K562 (cell line): ENCODE measurements around the gene TMEM120A. TPM values are rescaled to one million over a fixed set of nuclear protein-coding genes. Genes with fewer than 3 reads are reported as not detected.

Experiments
- ASH1L ChIP-seq: fragments of 450-650 bp; IDR thresholded peaks from 2 replicates; pipeline ENCODE4 v1.6.1; 2018; ENCODE audit warnings: borderline replicate concordance, mild to moderate bottlenecking, low read depth; ENCODE audit not compliant: partially characterized antibody
- BHLHE40 ChIP-seq: IDR thresholded peaks from 2 replicates; pipeline ENCODE4 v1.6.1; 2011; ENCODE audit warnings: low read length, improper control_type of control experiment
- CHAMP1 ChIP-seq: fragments of 450-650 bp; IDR thresholded peaks from 2 replicates; pipeline ENCODE4 v1.6.1; 2016; ENCODE audit warnings: mild to moderate bottlenecking
- ETV1 ChIP-seq: fragments of 450-650 bp; conservative IDR thresholded peaks from 2 replicates; pipeline ENCODE4 v1.6.1; 2016; ENCODE audit warnings: missing genetic modification characterization, control low read depth, low read depth, missing compliant biosample characterization
- GMEB1 ChIP-seq: fragments of 250-450 bp; sonication (Bioruptor Pico); IDR thresholded peaks from 2 replicates; pipeline ENCODE4 v1.4.0; 2020; ENCODE audit warnings: mild to moderate bottlenecking
- HNRNPH1 ChIP-seq: fragments of 200-400 bp; formaldehyde crosslinking; optimal IDR thresholded peaks from 2 replicates; pipeline ENCODE3; 2017; ENCODE audit warnings: low read depth, mild to moderate bottlenecking, low read length, moderate library complexity
- KDM4B ChIP-seq, 2 experiments: fragments of 450-650 bp in 1 of 2; sonication (generic) in 1 of 2; IDR thresholded peaks; 2 replicates each; pipeline ENCODE4 v1.6.1; 2016 to 2017; ENCODE audit warnings: borderline replicate concordance in 2 of 2, antibody characterized with exemption in 1 of 2, low read depth in 1 of 2, mild to moderate bottlenecking in 1 of 2
- KLF16 ChIP-seq: IDR thresholded peaks from 2 replicates; pipeline ENCODE4 v1.6.1; 2016; ENCODE audit warnings: antibody characterized with exemption
- NFYB ChIP-seq: IDR thresholded peaks from 2 replicates; pipeline ENCODE4 v1.6.1; 2011; ENCODE audit warnings: mild to moderate bottlenecking, moderate library complexity; ENCODE audit not compliant: insufficient read length; ENCODE audit errors: extremely low read depth
- POLR2G ChIP-seq: fragments of 200-400 bp; formaldehyde crosslinking; IDR thresholded peaks from 2 replicates; pipeline ENCODE4 v1.6.1; 2017; ENCODE audit warnings: low read depth, mild to moderate bottlenecking, antibody characterized with exemption, low read length, moderate library complexity
- PURB ChIP-seq: sonication (generic); formaldehyde crosslinking; IDR thresholded peaks from 2 replicates; pipeline ENCODE4 v1.9.0; 2021; ENCODE audit warnings: low read depth, mild to moderate bottlenecking, missing genetic modification reagents
- RBBP5 ChIP-seq: fragments of 200-600 bp; sonication (generic); IDR thresholded peaks from 2 replicates; pipeline ENCODE4 v1.6.1; 2012; ENCODE audit warnings: borderline replicate concordance, mild to moderate bottlenecking, low read length, control low read depth, inconsistent platforms; ENCODE audit not compliant: insufficient read depth, poor library complexity, severe bottlenecking
- RFX1 ChIP-seq: fragments of 450-650 bp; IDR thresholded peaks from 2 replicates; pipeline ENCODE4 v1.6.1; 2016; ENCODE audit warnings: mild to moderate bottlenecking, moderate library complexity
- RFX5 ChIP-seq: IDR thresholded peaks from 2 replicates; pipeline ENCODE4 v1.6.1; 2011; ENCODE audit warnings: low read depth, mild to moderate bottlenecking, improper control_type of control experiment, low read length
- SMAD2 ChIP-seq: fragments of 150-350 bp; IDR thresholded peaks from 2 replicates; pipeline ENCODE4 v1.6.1; 2014; ENCODE audit warnings: low read depth, mild to moderate bottlenecking, low read length
- SMARCA4 ChIP-seq: fragments of 450-650 bp; IDR thresholded peaks from 2 replicates; pipeline ENCODE4 v1.6.1; 2016
- SUPT5H ChIP-seq: fragments of 450-650 bp; IDR thresholded peaks from 2 replicates; pipeline ENCODE4 v1.6.1; 2016
- TAF15 ChIP-seq: fragments of 200-400 bp; formaldehyde crosslinking; IDR thresholded peaks from 2 replicates; pipeline ENCODE4 v1.6.1; 2017; ENCODE audit warnings: mild to moderate bottlenecking, low read depth, low read length, moderate library complexity
- ZBTB2 ChIP-seq: fragments of 450-650 bp; IDR thresholded peaks from 2 replicates; pipeline ENCODE4 v1.6.1; 2016; ENCODE audit warnings: antibody characterized with exemption
- ZKSCAN1 ChIP-seq: fragments of 150-350 bp; IDR thresholded peaks from 2 replicates; pipeline ENCODE4 v1.6.1; 2016; ENCODE audit warnings: low read depth, low read length
- ZNF12 ChIP-seq: sonication (generic); formaldehyde crosslinking; IDR thresholded peaks from 2 replicates; pipeline ENCODE4 v1.4.0; 2020; ENCODE audit warnings: mild to moderate bottlenecking, missing genetic modification reagents
- polyA plus RNA-seq, 8 experiments: library from polyadenylated mRNA; depleted of rRNA in 4 of 8; stranded (reverse) in 5 of 8; unstranded in 3 of 8; fragments of >200 nt; fragmentation: Nextera tagmentation in 2 of 8; fragmentation: Illumina TruSeq in 1 of 8; extraction: Ambion mirVana in 2 of 8; extraction: Trizol in 1 of 8; gene quantifications; 2 replicates each; pipeline versions ENCODE4 v1.2.1 to v1.2.3, GENCODE V29; 2011 to 2014; ENCODE audit warnings: inconsistent platforms in 1 of 8, missing spikeins in 1 of 8
- total RNA-seq, 7 experiments: library from RNA; depleted of rRNA in 6 of 7; stranded (reverse); fragments of >200 nt in 6 of 7; fragmentation: Illumina TruSeq in 2 of 7; extraction: Trizol in 2 of 7; gene quantifications; 2 replicates each; pipeline versions ENCODE4 v1.2.1 to v1.2.3, GENCODE V29; 2011 to 2021; ENCODE audit warnings: low replicate concordance in 1 of 7
- TF ChIP-seq, protein P1 (sequence below): fragments of 250-450 bp; sonication (Bioruptor Pico); IDR thresholded peaks from 2 replicates; pipeline ENCODE4 v1.8.0; 2021; ENCODE audit warnings: borderline replicate concordance, mild to moderate bottlenecking, moderate library complexity; ENCODE audit not compliant: poor library complexity, severe bottlenecking

Gene TMEM120A
- total and polyA plus RNA-seq, 9 of the 15 experiments (the other 6 are each of a cell fraction or from before 2014, with no cell fraction given): 2.3 to 90.2 (median 22.9) TPM

- TF ChIP-seq KDM4B (IDR thresholded peaks at IDR 0.05; ENCODE audit: borderline replicate concordance in 2 of 2, low read depth in 1 of 2): peak in 1 of 2 experiments; percentile 65; a peak in 1 of 4 replicates
- peak; percentile 78 for TF ChIP-seq ETV1 (tag)
- TF ChIP-seq, protein P1, sequence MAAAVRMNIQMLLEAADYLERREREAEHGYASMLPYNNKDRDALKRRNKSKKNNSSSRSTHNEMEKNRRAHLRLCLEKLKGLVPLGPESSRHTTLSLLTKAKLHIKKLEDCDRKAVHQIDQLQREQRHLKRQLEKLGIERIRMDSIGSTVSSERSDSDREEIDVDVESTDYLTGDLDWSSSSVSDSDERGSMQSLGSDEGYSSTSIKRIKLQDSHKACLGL (CRISPR knock-in tag): no peak
- TF ChIP-seq PURB: no peak
- TF ChIP-seq RFX5: no peak
- no peak for TF ChIP-seq TAF15
- TF ChIP-seq SMAD2: no peak
- peak; percentile 30 for TF ChIP-seq ASH1L
- 0 out of 2 replicates have a peak, but pooled peaks have one; percentile 30 for TF ChIP-seq POLR2G
- TF ChIP-seq RBBP5: no peak
- TF ChIP-seq NFYB: no peak
- TF ChIP-seq SMARCA4: peak; percentile 93
- no peak for TF ChIP-seq KLF16
- no peak for TF ChIP-seq CHAMP1
- no peak for TF ChIP-seq SUPT5H
- TF ChIP-seq ZBTB2: peak; percentile 68; the same call in 1 of the 2 replicates
- peak; percentile 99 for TF ChIP-seq BHLHE40
- peak; percentile 71; the same call in 1 of the 2 replicates for TF ChIP-seq ZNF12 (CRISPR knock-in tag)
- no peak; the same call in 1 of the 2 replicates for TF ChIP-seq ZKSCAN1
- TF ChIP-seq GMEB1 (CRISPR knock-in tag): peak; percentile 53; the same call in 1 of the 2 replicates
- TF ChIP-seq HNRNPH1: no peak
- TF ChIP-seq RFX1: no peak
These were observed 56.2 kb downstream of the TMEM120A start (continued) for GRCh38 chr7:75937958-75938786.
